ENCODE data around the gene GFRA4. TPM values are rescaled to one million over a fixed set of nuclear protein-coding genes. Genes with fewer than 3 reads are reported as not detected.
A peak's percentile ranks its signal among the peaks of the same experiment; 100 is the strongest.

Gene GFRA4
- polyA plus RNA-seq, 2 of the 4 experiments (the other 2 are of a cell fraction) = not detected

DNA sequence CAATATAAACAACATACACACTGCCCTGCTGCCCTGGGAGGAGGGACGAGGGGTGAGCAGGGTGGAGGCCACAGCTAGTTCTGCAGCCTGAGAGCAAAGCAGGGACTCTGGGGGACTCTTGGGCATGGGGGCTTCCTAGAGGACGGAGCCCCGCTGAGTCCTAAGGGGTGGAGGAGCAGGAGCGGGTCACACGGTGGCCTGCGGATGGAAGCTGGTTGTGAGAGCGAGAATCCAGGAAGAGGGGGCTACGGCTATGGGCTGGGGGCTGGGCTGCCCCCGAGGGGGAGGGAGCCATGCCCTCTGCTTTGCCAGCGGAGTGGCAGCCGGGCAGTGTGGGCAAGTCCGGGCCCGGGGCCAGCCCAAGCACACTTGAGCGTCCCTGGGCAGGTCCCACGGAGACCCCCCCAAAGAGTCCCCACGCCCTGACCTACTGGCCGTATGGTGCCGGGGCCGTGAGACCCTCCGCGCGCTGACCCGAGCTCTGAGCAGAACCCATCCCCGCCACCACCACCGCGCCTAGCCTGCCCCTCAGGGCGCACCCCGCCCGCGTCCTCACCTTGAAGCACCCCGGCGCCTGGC, 18.2 kb upstream of the GFRA4 start (continued):
- TF ChIP-seq ZNF302 (CRISPR knock-in tag; IDR thresholded peaks at IDR 0.05) (no peak), NR3C1 (IDR thresholded peaks at IDR 0.05) (no peak), TP53 (CRISPR knock-in tag; IDR thresholded peaks at IDR 0.05) (no peak), EHF (CRISPR knock-in tag; IDR thresholded peaks at IDR 0.05) (no peak), TFCP2L1 (CRISPR knock-in tag; IDR thresholded peaks at IDR 0.05) (no peak)

DNA sequence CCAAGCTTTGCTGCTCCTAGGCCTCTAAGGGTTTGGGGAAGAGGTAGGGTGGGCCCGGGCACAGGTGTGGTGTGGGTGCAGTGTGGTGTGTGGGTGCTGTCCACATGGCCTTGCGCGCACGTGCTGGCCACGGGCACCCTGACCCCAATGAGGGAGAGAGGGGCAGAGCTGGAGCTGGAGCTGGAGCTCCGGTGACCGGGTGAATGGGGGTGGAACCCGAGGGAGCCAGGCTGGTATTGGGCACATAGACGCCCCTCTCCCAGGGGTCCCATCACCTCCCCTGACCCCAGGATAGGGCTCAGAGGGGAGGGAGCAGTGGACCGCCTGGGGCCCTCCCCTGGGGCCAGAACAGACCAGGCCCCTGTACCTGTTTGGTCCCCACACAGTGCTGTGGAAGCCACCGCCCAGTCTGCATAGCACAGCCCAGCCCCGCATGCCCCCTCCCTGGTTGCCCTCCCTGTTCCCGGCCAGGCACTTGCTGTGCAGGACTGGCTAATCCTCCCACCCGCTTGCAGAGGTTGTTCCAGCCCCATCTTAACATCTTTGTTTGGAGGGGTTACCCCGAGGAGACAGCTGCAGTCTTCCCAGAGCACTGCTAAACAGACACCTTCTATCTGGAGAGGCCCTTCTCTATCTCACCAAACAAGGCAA, 17.6 kb upstream of the GFRA4 start:
- H3K4me2 ChIP-seq = no peak overlapping the region
- TF ChIP-seq SREBF2 (IDR thresholded peaks at IDR 0.05) (no peak), JUNB (IDR thresholded peaks at IDR 0.05) (no peak), RAD21 (conservative IDR thresholded peaks at IDR 0.05 in 1 of 2, IDR thresholded peaks at IDR 0.05 in 1 of 2) (no peak), BHLHE40 (IDR thresholded peaks at IDR 0.05; ENCODE audit: low read depth, low read length) (no peak), HOXB5 (CRISPR knock-in tag; IDR thresholded peaks at IDR 0.05) (no peak), FOXS1 (CRISPR knock-in tag; IDR thresholded peaks at IDR 0.05) (no peak), HDAC2 (IDR thresholded peaks at IDR 0.05) (no peak), ZFP36 (IDR thresholded peaks at IDR 0.05; ENCODE audit: borderline replicate concordance, partially characterized antibody) (no peak), KDM1A (IDR thresholded peaks at IDR 0.05; ENCODE audit: low read depth) (no peak), TFCP2L1 (CRISPR knock-in tag; IDR thresholded peaks at IDR 0.05) (no peak), NPAS2 (CRISPR knock-in tag; IDR thresholded peaks at IDR 0.05; ENCODE audit: borderline replicate concordance) (no peak), NFE2L2 (conservative IDR thresholded peaks at IDR 0.05; ENCODE audit: low read length) (no peak), MYC (IDR thresholded peaks at IDR 0.05; ENCODE audit: borderline replicate concordance, low read length) (no peak), GATA3 (IDR thresholded peaks at IDR 0.05; ENCODE audit: borderline replicate concordance) (no peak), RCOR1 (IDR thresholded peaks at IDR 0.05; ENCODE audit: low read depth, low read length) (no peak), RFX5 (IDR thresholded peaks at IDR 0.05) (no peak)
- TF ChIP-seq, protein P1, sequence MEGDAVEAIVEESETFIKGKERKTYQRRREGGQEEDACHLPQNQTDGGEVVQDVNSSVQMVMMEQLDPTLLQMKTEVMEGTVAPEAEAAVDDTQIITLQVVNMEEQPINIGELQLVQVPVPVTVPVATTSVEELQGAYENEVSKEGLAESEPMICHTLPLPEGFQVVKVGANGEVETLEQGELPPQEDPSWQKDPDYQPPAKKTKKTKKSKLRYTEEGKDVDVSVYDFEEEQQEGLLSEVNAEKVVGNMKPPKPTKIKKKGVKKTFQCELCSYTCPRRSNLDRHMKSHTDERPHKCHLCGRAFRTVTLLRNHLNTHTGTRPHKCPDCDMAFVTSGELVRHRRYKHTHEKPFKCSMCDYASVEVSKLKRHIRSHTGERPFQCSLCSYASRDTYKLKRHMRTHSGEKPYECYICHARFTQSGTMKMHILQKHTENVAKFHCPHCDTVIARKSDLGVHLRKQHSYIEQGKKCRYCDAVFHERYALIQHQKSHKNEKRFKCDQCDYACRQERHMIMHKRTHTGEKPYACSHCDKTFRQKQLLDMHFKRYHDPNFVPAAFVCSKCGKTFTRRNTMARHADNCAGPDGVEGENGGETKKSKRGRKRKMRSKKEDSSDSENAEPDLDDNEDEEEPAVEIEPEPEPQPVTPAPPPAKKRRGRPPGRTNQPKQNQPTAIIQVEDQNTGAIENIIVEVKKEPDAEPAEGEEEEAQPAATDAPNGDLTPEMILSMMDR (IDR thresholded peaks at IDR 0.05) = no peak
- TF ChIP-seq, protein P2, sequence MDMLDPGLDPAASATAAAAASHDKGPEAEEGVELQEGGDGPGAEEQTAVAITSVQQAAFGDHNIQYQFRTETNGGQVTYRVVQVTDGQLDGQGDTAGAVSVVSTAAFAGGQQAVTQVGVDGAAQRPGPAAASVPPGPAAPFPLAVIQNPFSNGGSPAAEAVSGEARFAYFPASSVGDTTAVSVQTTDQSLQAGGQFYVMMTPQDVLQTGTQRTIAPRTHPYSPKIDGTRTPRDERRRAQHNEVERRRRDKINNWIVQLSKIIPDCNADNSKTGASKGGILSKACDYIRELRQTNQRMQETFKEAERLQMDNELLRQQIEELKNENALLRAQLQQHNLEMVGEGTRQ (IDR thresholded peaks at IDR 0.05) = no peak
- TF ChIP-seq, protein P3, sequence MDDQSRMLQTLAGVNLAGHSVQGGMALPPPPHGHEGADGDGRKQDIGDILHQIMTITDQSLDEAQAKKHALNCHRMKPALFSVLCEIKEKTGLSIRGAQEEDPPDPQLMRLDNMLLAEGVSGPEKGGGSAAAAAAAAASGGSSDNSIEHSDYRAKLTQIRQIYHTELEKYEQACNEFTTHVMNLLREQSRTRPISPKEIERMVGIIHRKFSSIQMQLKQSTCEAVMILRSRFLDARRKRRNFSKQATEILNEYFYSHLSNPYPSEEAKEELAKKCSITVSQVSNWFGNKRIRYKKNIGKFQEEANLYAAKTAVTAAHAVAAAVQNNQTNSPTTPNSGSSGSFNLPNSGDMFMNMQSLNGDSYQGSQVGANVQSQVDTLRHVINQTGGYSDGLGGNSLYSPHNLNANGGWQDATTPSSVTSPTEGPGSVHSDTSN (IDR thresholded peaks at IDR 0.05) = no peak
- TF ChIP-seq, protein P4, sequence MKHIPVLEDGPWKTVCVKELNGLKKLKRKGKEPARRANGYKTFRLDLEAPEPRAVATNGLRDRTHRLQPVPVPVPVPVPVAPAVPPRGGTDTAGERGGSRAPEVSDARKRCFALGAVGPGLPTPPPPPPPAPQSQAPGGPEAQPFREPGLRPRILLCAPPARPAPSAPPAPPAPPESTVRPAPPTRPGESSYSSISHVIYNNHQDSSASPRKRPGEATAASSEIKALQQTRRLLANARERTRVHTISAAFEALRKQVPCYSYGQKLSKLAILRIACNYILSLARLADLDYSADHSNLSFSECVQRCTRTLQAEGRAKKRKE (CRISPR knock-in tag; IDR thresholded peaks at IDR 0.05; ENCODE audit: low read depth) = no peak
- H3K9me3 ChIP-seq = no peaks in the 10 kb centered on the region
- peaks cover 17% of the 10 kb centered on the region; the same call in 2 of the 3 replicates for H3K4me1 ChIP-seq
- 78% methylated on average over 15 of the region's 15 CpGs for WGBS (ENCODE audit: missing lambda C conversion rate)
- CTCF ChIA-PET = interaction anchor here (0.6 to 61.5 kb wide), 8 partner anchors 12 to 404 kb away, joined by 3 to 2233 read pairs (median 4); partner anchors contain the start of genes ADISSP, GFRA4, HSPA12B and SIGLEC1
- no peak overlapping the region for H3K4me3 ChIP-seq
- no peak for DNase-seq (ENCODE audit: low read depth in 1 of 2, low spot score in 1 of 2)
- no peak for ATAC-seq
- POLR2A ChIA-PET = no interaction called here
- H3K27ac ChIP-seq = peak overlapping the region in 1 of 2 experiments; percentile 31; a peak in 2 of 6 replicates
- FAIRE-seq = no peak
